Transverse colon (tissue), 4 donors: ENCODE measurements around the gene NPIPA1. TPM values are rescaled to one million over a fixed set of nuclear protein-coding genes. Genes with fewer than 3 reads are reported as not detected.
"Not testable (repeated sequence)": the region's sequence is repeated elsewhere in the genome, so short reads cannot be mapped to it uniquely, and the experiment has no call there.

Source experiments
- DNase-seq: peaks from one replicate; pipeline ENCODE4 v3.0.0-alpha.2; 2019
- H3K27ac ChIP-seq, 4 donors: fragments of 200-600 bp; sonication (generic); 2 replicates each; pipeline ENCODE4 v1.5.1; 2016 to 2018; ENCODE audit warnings: inconsistent platforms in 4 of 4
- H3K27me3 ChIP-seq: fragments of 200-600 bp; sonication (generic); 2 replicates; pipeline ENCODE4 v1.5.1; 2017; ENCODE audit warnings: inconsistent platforms
- H3K36me3 ChIP-seq, 4 donors: fragments of 200-600 bp; sonication (generic); 2 replicates each; pipeline ENCODE4 v1.5.1; 2017 to 2019; ENCODE audit warnings: inconsistent platforms in 4 of 4
- H3K4me1 ChIP-seq, 4 donors: fragments of 200-600 bp; sonication (generic); 2 replicates each; pipeline ENCODE4 v1.5.1; 2017 to 2020; ENCODE audit warnings: inconsistent platforms in 4 of 4
- H3K4me3 ChIP-seq, 4 donors: fragments of 200-600 bp; sonication (generic); 1 replicate in 1 of 4; 2 replicates in 3 of 4; pipeline versions ENCODE4 v1.5.1 to v1.6.1; 2017 to 2019; ENCODE audit warnings: inconsistent platforms in 4 of 4
- H3K9me3 ChIP-seq, 2 donors: fragments of 200-600 bp; sonication (generic); 2 replicates each; pipeline ENCODE4 v1.5.1; 2017 to 2019; ENCODE audit warnings: inconsistent platforms in 2 of 2
- POLR2A ChIP-seq: fragments of 450-650 bp; IDR thresholded peaks from one replicate; pipeline ENCODE4 v1.6.1; 2016; ENCODE audit warnings: antibody characterized with exemption, mild to moderate bottlenecking, moderate library complexity
- POLR2AphosphoS5 ChIP-seq, 3 donors: sonication (generic); formaldehyde crosslinking; IDR thresholded peaks; one replicate each; pipeline ENCODE4 v1.6.1; 2016; ENCODE audit warnings: antibody characterized with exemption in 3 of 3
- WGBS, 2 donors: methylation state at CpG; one replicate each; pipeline ENCODE4 v1.1.5; 2018; ENCODE audit warnings: low coverage in 1 of 2; 5-methylcytosine and 5-hydroxymethylcytosine counted together
- in situ Hi-C, 4 donors: fragments of 200-750 bp; cut with MboI; loops; one replicate each; pipeline versions ENCODE4 v1.15.0 to v1.15.1; 2017; ENCODE audit warnings: low sequenced_read_pairs in 3 of 4, low pct_ligation_motif_present in 1 of 4, low pct_unique_long_range_greater_than_20kb in 1 of 4
- intact Hi-C: fragments of 100-400 bp; cut with DNase I; formaldehyde crosslinking; loops from one replicate; pipeline ENCODE4 v1.15.1; 2023; ENCODE audit warnings: low total_unique reads
- total RNA-seq, 4 donors: library from RNA; depleted of rRNA; stranded (reverse); fragments of >200 nt; gene quantifications; one replicate each; pipeline ENCODE4 v1.1.0, GENCODE V29; 2016
- TF ChIP-seq, protein P1 (sequence below), 5 experiments: fragments of 200-600 bp in 3 of 5; fragments of 450-650 bp in 2 of 5; sonication (generic) in 3 of 5; IDR thresholded peaks; 1 replicate in 2 of 5; 2 replicates in 3 of 5; pipeline ENCODE4 v1.5.1; 2016 to 2017; ENCODE audit warnings: antibody characterized with exemption in 5 of 5, inconsistent platforms in 3 of 5, mild to moderate bottlenecking in 2 of 5, moderate library complexity in 1 of 5

Gene NPIPA1
- total RNA-seq, 4 donors from 2014 or later: 47.8 to 115 (median 73.7) TPM

GRCh38 chr16:14974656-14975417 lies 37.6 kb downstream of the NPIPA1 start, which contains the start of gene PDXDC1:
PDXDC1 (plus strand) TSS chr16:14975026; CDS start chr16:14975200, 174 bp downstream.
- H3K36me3 ChIP-seq, H3K9me3 ChIP-seq, intact Hi-C loops, H3K27me3 ChIP-seq, in situ Hi-C loops: not testable (repeated sequence)
- peak; percentile 96 for DNase-seq
- H3K27ac ChIP-seq: peak within 1 kb of the TSS; percentile 90 to 98 (median 94)
- 0 to 1% methylated on average over 3 to 45 of the region's 74 CpGs for WGBS, 2 donors
- TF ChIP-seq, protein P1, sequence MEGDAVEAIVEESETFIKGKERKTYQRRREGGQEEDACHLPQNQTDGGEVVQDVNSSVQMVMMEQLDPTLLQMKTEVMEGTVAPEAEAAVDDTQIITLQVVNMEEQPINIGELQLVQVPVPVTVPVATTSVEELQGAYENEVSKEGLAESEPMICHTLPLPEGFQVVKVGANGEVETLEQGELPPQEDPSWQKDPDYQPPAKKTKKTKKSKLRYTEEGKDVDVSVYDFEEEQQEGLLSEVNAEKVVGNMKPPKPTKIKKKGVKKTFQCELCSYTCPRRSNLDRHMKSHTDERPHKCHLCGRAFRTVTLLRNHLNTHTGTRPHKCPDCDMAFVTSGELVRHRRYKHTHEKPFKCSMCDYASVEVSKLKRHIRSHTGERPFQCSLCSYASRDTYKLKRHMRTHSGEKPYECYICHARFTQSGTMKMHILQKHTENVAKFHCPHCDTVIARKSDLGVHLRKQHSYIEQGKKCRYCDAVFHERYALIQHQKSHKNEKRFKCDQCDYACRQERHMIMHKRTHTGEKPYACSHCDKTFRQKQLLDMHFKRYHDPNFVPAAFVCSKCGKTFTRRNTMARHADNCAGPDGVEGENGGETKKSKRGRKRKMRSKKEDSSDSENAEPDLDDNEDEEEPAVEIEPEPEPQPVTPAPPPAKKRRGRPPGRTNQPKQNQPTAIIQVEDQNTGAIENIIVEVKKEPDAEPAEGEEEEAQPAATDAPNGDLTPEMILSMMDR (IDR thresholded peaks at IDR 0.05): peak in 1 of 5 experiments; percentile 5
- peak; percentile 98 for TF ChIP-seq POLR2A
- TF ChIP-seq POLR2AphosphoS5 (IDR thresholded peaks at IDR 0.05): peak; percentile 63 to 97 (median 93)
- H3K4me3 ChIP-seq: peak within 1 kb of the TSS; percentile 56 to 91 (median 86)
- H3K4me1 ChIP-seq: peaks cover 9 to 42% (median 18%) of the 10 kb centered on the region in 4 donors

DNA sequence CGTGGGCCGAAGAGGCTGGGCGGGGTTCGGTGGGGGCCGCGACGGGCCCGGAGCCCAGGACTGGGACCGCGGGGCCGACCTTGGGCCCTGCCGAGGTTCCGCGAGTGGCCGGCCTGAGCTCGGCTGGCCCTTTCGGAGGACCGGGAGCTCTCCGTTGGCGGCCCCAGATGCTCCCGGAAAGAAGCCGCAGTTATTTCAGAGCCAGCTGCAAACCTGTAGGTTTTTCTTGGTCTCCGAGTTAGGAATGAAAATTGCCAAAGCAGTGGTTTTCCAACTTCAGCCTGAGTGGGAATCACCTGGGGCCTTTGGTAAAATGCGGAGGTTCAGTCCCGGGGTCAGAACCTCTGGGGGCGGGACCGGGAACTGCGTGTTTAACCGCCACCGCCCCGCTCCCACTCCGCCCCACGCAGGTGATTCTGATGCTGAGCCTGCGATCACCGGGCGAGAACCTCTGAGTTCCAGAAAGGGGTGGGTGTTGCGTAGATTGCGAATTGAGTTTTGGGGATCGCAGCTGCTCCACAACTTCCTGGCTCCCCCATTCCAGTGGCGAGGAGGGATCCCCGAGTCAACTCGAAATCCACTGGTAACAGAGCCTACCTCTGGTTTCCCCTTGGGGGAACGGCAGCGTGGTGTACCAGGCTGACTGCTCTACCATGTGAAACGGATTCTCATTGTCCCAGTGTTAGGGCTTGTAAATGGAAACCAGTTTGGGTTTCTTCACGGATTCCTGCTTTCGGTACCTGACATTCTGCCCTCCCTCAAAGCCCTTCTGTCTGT lies 38.4 kb downstream of the NPIPA1 start:
- TF ChIP-seq, protein P1 (IDR thresholded peaks at IDR 0.05): peak in 4 of 5 experiments; percentile 26 to 63 (median 41)
- Histone ChIP-seq H3K4me1 (peaks cover 9 to 49% (median 21%) of the 10 kb centered on the region in 4 donors), H3K27ac (peak overlapping the region; percentile 90 to 98 (median 94)), H3K4me3 (peak overlapping the region; percentile 56 to 91 (median 86))
- intact Hi-C loops, H3K27me3 ChIP-seq, in situ Hi-C loops, H3K9me3 ChIP-seq, H3K36me3 ChIP-seq: not testable (repeated sequence)
- DNase-seq: peak; percentile 54
- 3 to 5% methylated on average over 12 to 28 of the region's 47 CpGs for WGBS, 2 donors

DNA sequence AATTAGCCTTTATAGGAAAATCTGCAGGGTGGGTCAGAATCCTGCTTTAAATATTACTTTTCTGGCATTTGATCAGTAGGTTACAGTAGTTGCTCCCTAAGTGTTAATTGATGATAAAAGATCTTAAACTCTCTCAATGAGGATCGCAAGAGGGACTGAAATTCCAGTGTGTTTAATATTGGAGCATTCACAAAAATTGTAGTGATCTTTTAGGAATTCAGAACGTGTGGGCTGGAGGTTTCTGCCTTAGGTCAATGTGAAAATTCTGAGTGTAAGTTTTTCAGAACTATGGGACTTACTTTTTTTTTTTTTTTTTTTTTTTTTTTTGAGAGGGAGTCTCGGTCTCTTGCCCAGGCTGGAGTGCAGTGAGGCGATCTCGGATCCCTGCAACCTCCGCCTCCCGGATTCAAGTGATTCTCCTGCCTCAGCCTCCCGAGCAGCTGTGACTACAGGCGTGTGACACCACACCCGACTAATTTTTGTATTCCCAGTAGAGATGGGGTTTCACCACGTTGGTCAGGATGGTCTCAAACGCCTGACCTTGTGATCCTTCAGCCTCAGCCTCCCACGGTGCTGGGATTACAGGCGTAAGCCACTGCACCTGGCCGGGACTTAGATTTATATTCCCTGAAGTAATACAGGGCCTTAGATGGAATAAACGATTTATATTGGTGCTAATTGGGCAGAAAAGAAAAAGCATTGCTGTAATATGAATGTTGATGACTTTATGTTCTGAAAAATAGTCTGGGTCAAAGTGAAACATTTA lies 39.9 kb downstream of the NPIPA1 start:
- H3K27me3 ChIP-seq, DNase-seq, H3K4me3 ChIP-seq, H3K9me3 ChIP-seq, H3K36me3 ChIP-seq, intact Hi-C loops, in situ Hi-C loops: not testable (repeated sequence)
- 58 to 62% methylated on average over 9 to 13 of the region's 16 CpGs for WGBS, 2 donors
- Histone ChIP-seq H3K27ac (peak overlapping the region in 2 of 4 donors; percentile 94 to 98), H3K4me1 (peaks cover 9 to 64% (median 30%) of the 10 kb centered on the region in 4 donors)

DNA sequence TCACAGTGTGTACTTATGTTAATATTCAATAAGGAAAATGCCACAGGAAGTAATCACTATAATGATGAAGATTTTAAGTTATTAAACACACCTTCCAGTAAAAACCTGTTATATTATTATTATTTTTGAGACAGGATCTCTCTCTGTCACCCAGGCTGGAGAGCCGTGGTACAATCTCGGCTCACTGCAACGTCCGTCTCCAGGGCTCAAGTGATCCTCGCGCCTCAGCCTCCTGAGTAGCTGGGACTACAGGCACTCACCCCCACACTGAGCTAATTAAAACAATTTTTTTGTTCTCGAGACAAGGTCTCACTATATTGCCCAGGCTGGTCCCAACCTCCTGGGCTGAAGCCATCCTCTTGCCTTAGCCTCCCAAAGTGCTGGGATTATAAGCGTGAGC lies 41.0 kb downstream of the NPIPA1 start:
- DNase-seq, H3K4me3 ChIP-seq, H3K9me3 ChIP-seq, in situ Hi-C loops, H3K36me3 ChIP-seq, H3K27me3 ChIP-seq, intact Hi-C loops: not testable (repeated sequence)
- peaks cover 9 to 74% (median 33%) of the 10 kb centered on the region in 4 donors for H3K4me1 ChIP-seq
- 78 to 83% methylated on average over 8 of the region's 8 CpGs for WGBS, 2 donors
- peak overlapping the region; percentile 44 to 82 (median 76) for H3K27ac ChIP-seq

- Histone ChIP-seq H3K27ac (peak overlapping the region; percentile 44 to 82 (median 76)), H3K4me1 (peaks cover 9 to 73% (median 33%) of the 10 kb centered on the region in 4 donors)
- H3K4me3 ChIP-seq, H3K36me3 ChIP-seq, intact Hi-C loops, DNase-seq, in situ Hi-C loops, H3K27me3 ChIP-seq, H3K9me3 ChIP-seq: not testable (repeated sequence)
- 50 to 62% methylated on average over 1 to 4 of the region's 4 CpGs for WGBS, 2 donors
These were observed 41.7 kb downstream of the NPIPA1 start for GRCh38 chr16:14978908-14979307.

DNA sequence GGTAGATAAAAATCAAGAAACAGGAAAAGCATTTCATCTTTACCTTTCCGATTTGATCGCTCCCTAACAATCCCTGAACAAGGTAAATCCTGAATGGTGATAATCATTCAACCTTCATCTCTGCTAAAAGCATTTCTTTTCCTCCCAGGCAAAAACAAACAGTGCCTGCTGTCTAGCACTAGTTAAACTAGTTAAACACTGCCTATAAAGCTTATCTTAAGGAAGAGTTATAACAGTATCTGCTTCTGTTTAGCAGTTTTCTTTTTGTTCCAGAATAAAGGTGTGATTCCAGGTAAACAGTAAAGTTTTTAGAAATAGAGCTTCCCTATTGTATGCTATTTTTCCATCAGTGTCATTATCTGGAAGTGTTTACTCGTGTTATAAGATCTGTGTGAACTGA lies 44.0 kb downstream of the NPIPA1 start:
- intact Hi-C loops, H3K27me3 ChIP-seq, H3K9me3 ChIP-seq, DNase-seq, in situ Hi-C loops, H3K36me3 ChIP-seq: not testable (repeated sequence)
- Histone ChIP-seq H3K4me1 (peaks cover 5 to 63% (median 33%) of the 10 kb centered on the region in 4 donors), H3K27ac (peak overlapping the region; percentile 44 to 82 (median 76)), H3K4me3 (peak overlapping the region in 1 of 4 donors; percentile 5)
- 46 to 56% methylated on average over 3 of the region's 3 CpGs for WGBS, 2 donors

DNA sequence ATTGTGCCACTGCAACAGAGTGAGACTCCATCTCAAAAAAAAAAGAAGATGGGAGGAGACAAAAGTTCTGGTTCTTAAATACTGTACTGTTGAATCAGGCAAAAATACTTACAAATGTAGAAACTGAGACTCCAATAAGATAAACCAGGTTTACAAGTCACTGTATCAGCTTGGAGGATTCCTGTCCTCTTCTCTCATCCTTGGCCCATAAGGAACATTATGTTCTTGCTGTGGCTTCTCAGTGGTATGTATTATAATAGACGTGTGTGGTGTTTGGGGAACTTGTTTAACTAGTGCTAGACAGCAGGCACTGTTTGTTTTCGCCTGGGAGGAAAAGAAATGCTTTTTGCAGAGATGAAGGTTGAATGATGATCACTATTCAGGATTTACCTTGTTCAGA lies 45.3 kb downstream of the NPIPA1 start:
- in situ Hi-C loops, DNase-seq, H3K27me3 ChIP-seq, H3K36me3 ChIP-seq, intact Hi-C loops, H3K4me3 ChIP-seq, H3K9me3 ChIP-seq: not testable (repeated sequence)
- 25% methylated on average over 2 of the region's 2 CpGs; no CpG with 5 or more reads in 1 of the 2 donors for WGBS, 2 donors
- Histone ChIP-seq H3K4me1 (peaks cover 5 to 50% (median 28%) of the 10 kb centered on the region in 4 donors), H3K27ac (peak overlapping the region; percentile 44 to 82 (median 76))

GRCh38 chr16:14988092-14988491 lies 50.8 kb downstream of the NPIPA1 start:
- H3K4me3 ChIP-seq, H3K4me1 ChIP-seq, H3K27ac ChIP-seq, in situ Hi-C loops, H3K36me3 ChIP-seq, H3K27me3 ChIP-seq, intact Hi-C loops, DNase-seq, H3K9me3 ChIP-seq: not testable (repeated sequence)
- 80 to 93% methylated on average over 5 to 8 of the region's 8 CpGs for WGBS, 2 donors
